ENCODE results near the gene USP13. TPM values are rescaled to one million over a fixed set of nuclear protein-coding genes. Genes with fewer than 3 reads are reported as not detected.
"Not testable (repeated sequence)": the region's sequence is repeated elsewhere in the genome, so short reads cannot be mapped to it uniquely, and the experiment has no call there.

USP13 gene
- total and polyA plus RNA-seq, 2 donors: 6.4 to 12.1 TPM

DNA sequence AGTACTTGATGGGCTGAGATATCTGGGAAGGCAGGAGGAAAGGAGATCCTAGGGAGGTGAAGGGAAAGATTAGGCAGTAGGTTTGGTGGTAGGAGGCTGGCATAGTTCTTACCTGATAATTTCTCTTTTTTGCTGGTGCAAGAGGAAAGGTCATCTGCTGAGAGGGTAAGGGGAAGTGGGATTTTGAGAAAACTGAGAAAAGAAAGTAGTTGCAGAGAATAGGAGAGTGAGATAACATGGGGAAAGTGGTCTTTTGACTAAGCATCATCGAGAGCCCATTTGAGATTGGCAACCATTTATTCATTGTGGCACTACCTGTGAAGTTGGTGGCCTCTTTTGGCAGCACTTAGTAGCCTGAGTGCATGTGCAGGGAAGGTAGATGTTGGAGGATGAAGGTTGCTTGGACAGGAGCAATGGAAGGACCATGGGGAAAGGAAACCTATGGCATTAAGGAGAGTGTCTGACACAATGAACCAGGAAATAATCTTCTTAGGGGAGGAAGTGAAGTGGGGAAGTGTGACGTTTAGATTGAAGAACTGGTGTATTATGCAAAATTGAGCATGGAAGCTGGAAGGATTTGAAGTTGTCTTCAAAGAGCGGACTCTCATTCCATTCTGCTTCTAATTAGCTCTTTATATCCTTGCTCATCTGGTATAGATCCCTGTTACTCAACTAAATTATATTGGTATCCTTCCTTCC lies 21.9 kb upstream of the USP13 start:
- DNase-seq (ENCODE audit: extremely low spot score): no peak
- no peak overlapping the region for H3K27ac ChIP-seq (ENCODE audit: low read depth)
- 78% methylated on average over 3 of the region's 3 CpGs for WGBS
- no peaks in the 10 kb centered on the region for H3K4me1 ChIP-seq (ENCODE audit: insufficient read depth)
- H3K4me3 ChIP-seq (ENCODE audit: low read depth, low read length): no peak overlapping the region
- H3K36me3 ChIP-seq (ENCODE audit: insufficient read depth): no peaks in the 10 kb centered on the region

GRCh38 chr3:179640469-179640868 lies 12.4 kb upstream of the USP13 start:
- no peak overlapping the region for H3K27ac ChIP-seq (ENCODE audit: low read depth)
- H3K4me3 ChIP-seq (ENCODE audit: low read depth, low read length): no peak overlapping the region
- H3K36me3 ChIP-seq (ENCODE audit: insufficient read depth): no peaks in the 10 kb centered on the region
- H3K4me1 ChIP-seq (ENCODE audit: insufficient read depth): no peaks in the 10 kb centered on the region
- no peak for DNase-seq (ENCODE audit: extremely low spot score)
- WGBS: 93% methylated on average over 1 of the region's 1 CpG

GRCh38 chr3:179642871-179643270 lies 10.0 kb upstream of the USP13 start:
- WGBS: 84% methylated on average over 3 of the region's 3 CpGs
- Histone ChIP-seq H3K27ac (ENCODE audit: low read depth) (no peak overlapping the region), H3K4me3 (ENCODE audit: low read depth, low read length) (no peak overlapping the region), H3K4me1 (ENCODE audit: insufficient read depth) (no peaks in the 10 kb centered on the region), H3K36me3 (ENCODE audit: insufficient read depth) (no peaks in the 10 kb centered on the region)
- DNase-seq (ENCODE audit: extremely low spot score): no peak

- DNase-seq (ENCODE audit: extremely low spot score); H3K27ac ChIP-seq (ENCODE audit: low read depth); H3K36me3 ChIP-seq (ENCODE audit: insufficient read depth); H3K4me1 ChIP-seq (ENCODE audit: insufficient read depth); H3K4me3 ChIP-seq (ENCODE audit: low read depth, low read length): not testable (repeated sequence)
- WGBS: 93% methylated on average over 8 of the region's 8 CpGs
These were observed 9.0 kb upstream of the USP13 start for GRCh38 chr3:179643837-179644236.

- Histone ChIP-seq H3K27ac (ENCODE audit: low read depth) (no peak overlapping the region), H3K4me3 (ENCODE audit: low read depth, low read length) (no peak overlapping the region), H3K4me1 (ENCODE audit: insufficient read depth) (no peaks in the 10 kb centered on the region), H3K36me3 (ENCODE audit: insufficient read depth) (no peaks in the 10 kb centered on the region)
- no peak for DNase-seq (ENCODE audit: extremely low spot score)
- WGBS: 84% methylated on average over 3 of the region's 3 CpGs
These were observed 6.7 kb upstream of the USP13 start for GRCh38 chr3:179646177-179646576.

GRCh38 chr3:179651687-179652446 lies 973 bp upstream of the USP13 start:
- Histone ChIP-seq H3K4me1 (ENCODE audit: insufficient read depth) (no peaks in the 10 kb centered on the region), H3K4me3 (ENCODE audit: low read depth, low read length) (peak overlapping the region; percentile 68), H3K27ac (ENCODE audit: low read depth) (no peak overlapping the region), H3K36me3 (ENCODE audit: insufficient read depth) (no peaks in the 10 kb centered on the region)
- no peak for DNase-seq (ENCODE audit: extremely low spot score)
- 49% methylated on average over 11 of the region's 11 CpGs for WGBS

DNA sequence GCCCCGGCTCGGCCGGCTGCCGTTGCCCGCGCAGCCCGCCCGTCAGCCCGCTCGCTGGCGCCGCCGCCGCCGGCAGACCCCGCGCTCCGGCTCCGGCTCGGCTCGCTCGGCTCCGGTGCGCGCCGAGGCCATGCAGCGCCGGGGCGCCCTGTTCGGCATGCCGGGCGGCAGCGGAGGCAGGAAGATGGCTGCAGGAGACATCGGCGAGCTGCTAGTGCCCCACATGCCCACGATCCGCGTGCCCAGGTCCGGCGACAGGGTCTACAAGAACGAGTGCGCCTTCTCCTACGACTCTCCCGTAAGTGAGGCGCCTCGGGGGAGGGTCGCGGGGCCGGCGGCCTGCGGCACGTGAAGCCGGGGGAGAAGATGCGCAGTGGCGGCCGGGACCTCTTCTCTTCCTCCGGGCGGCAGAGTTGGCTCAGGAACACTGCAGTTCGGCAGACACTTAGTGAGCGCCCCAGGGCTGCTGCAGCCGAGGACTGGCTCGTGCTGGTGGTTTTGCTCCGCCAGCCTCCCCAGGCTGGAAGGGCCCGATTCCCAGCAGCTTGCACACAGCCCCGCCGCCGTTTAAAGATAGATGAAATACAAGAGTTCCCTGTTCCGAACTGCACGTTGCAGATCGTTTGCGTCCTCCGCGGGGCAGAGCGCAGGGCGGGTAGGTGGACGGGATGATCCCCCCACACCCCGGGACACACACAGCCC lies 407 bp downstream of the USP13 start:
- no peaks in the 10 kb centered on the region for H3K36me3 ChIP-seq (ENCODE audit: insufficient read depth)
- no peaks in the 10 kb centered on the region for H3K4me1 ChIP-seq (ENCODE audit: insufficient read depth)
- H3K27ac ChIP-seq (ENCODE audit: low read depth): peak overlapping the region; percentile 89
- peak overlapping the region; percentile 68 for H3K4me3 ChIP-seq (ENCODE audit: low read depth, low read length)
- under 1% methylated on average over 77 of the region's 77 CpGs for WGBS
- peak; percentile 48 for DNase-seq (ENCODE audit: extremely low spot score)

DNA sequence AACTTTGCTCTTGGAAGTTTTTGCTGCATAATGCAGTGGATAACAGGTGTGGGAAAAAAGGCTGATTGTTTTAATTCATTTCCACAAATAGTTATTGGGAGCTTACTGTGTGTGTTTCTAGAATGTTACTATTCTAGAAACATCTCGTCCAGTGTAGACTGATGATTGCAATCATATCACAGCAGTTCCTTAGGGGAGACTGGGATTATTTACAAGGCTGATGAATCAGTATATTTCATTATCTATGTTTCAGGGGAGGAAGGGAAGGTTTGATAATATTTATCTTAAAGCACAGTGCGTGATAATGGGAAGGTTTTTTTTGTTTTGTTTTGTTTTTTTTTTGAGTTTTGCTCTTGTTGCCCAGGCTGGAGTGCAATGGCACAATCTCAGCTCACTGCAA lies 2.4 kb downstream of the USP13 start:
- H3K4me1 ChIP-seq (ENCODE audit: insufficient read depth): no peaks in the 10 kb centered on the region
- H3K36me3 ChIP-seq (ENCODE audit: insufficient read depth): no peaks in the 10 kb centered on the region
- H3K27ac ChIP-seq (ENCODE audit: low read depth): no peak overlapping the region
- WGBS: 90% methylated on average over 2 of the region's 2 CpGs
- no peak overlapping the region for H3K4me3 ChIP-seq (ENCODE audit: low read depth, low read length)
- DNase-seq (ENCODE audit: extremely low spot score): no peak

DNA sequence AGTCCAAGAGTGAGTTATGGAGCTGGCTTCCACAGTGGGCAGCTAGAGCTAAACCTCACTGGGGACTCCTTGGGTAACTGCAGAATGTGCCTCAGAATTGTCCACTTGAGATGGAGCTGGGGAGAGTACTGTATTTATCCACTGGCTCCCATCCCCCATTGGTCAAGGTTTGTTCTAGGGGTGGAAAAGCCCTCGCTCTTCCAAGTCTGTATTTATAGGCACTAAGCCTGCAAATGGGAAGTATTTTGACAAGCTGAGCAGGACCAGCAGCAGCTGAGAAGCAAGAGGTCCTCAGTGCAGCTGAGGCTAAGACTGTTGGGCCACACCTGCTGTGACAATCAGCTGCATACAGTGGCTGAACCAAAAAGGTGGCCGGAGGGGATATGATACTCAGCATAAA lies 5.8 kb downstream of the USP13 start:
- Histone ChIP-seq H3K27ac (ENCODE audit: low read depth) (no peak overlapping the region), H3K4me1 (ENCODE audit: insufficient read depth) (no peaks in the 10 kb centered on the region), H3K4me3 (ENCODE audit: low read depth, low read length) (no peak overlapping the region), H3K36me3 (ENCODE audit: insufficient read depth) (no peaks in the 10 kb centered on the region)
- WGBS: 75% methylated on average over 2 of the region's 2 CpGs
- no peak for DNase-seq (ENCODE audit: extremely low spot score)

DNA sequence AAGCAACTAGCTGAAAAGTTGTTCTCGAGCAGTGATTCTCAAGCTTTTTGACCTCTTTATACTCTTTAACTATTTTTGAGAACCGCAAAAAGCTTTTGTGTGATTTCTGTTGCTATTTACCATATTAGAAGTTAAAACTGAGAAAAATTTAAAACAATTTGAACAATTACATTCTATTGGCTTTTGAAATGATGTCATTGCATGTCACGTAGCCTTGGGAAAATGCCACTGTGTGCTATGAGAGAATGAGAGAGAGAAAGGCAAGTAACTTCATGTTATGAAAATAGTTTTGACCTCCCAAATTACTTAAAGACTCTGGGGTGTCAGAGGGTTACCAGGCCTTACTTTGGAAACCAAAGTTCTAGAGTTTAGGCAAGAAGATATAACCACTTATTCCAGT lies 8.0 kb downstream of the USP13 start:
- Histone ChIP-seq H3K4me3 (ENCODE audit: low read depth, low read length) (no peak overlapping the region), H3K27ac (ENCODE audit: low read depth) (no peak overlapping the region), H3K4me1 (ENCODE audit: insufficient read depth) (no peaks in the 10 kb centered on the region), H3K36me3 (ENCODE audit: insufficient read depth) (no peaks in the 10 kb centered on the region)
- DNase-seq (ENCODE audit: extremely low spot score): no peak
- 90% methylated on average over 3 of the region's 3 CpGs for WGBS

DNA sequence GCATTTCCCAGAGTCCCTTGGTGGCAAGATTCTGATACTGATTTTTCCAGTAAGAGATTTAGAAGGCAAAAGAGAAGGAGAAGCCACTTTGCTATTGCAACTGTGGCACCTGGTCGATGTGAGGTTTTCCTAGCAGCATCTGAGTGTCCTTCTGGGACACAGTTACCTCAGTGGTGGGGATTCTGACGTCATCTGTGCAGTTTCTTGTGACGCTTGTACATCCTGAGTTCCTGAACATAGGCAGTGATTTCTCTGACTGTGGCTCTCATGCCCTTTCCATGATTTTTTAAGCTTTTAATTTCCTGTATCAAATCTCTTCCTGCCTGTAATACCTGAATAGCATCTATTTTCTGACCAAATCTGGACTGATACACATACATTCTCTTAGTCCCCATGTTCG lies 8.9 kb downstream of the USP13 start:
- no peak overlapping the region for H3K4me3 ChIP-seq (ENCODE audit: low read depth, low read length)
- no peak overlapping the region for H3K27ac ChIP-seq (ENCODE audit: low read depth)
- no peaks in the 10 kb centered on the region for H3K4me1 ChIP-seq (ENCODE audit: insufficient read depth)
- DNase-seq (ENCODE audit: extremely low spot score): no peak
- 87% methylated on average over 4 of the region's 4 CpGs for WGBS
- no peaks in the 10 kb centered on the region for H3K36me3 ChIP-seq (ENCODE audit: insufficient read depth)

- H3K4me1 ChIP-seq (ENCODE audit: insufficient read depth): no peaks in the 10 kb centered on the region
- WGBS: 93% methylated on average over 1 of the region's 1 CpG
These were observed 10.3 kb downstream of the USP13 start for GRCh38 chr3:179663093-179663492.

GRCh38 chr3:179666030-179666429 lies 13.2 kb downstream of the USP13 start:
- no peak overlapping the region for H3K27ac ChIP-seq (ENCODE audit: low read depth)
- no peaks in the 10 kb centered on the region for H3K36me3 ChIP-seq (ENCODE audit: insufficient read depth)
- WGBS: 57% methylated on average over 1 of the region's 1 CpG
- H3K4me1 ChIP-seq (ENCODE audit: insufficient read depth): no peaks in the 10 kb centered on the region
- H3K4me3 ChIP-seq (ENCODE audit: low read depth, low read length): no peak overlapping the region
- DNase-seq (ENCODE audit: extremely low spot score): no peak

More at GRCh38 chr3:179663093-179663492, 10.3 kb downstream of the USP13 start:
- H3K27ac ChIP-seq (ENCODE audit: low read depth): no peak overlapping the region
- no peaks in the 10 kb centered on the region for H3K36me3 ChIP-seq (ENCODE audit: insufficient read depth)
- no peak for DNase-seq (ENCODE audit: extremely low spot score)
- H3K4me3 ChIP-seq (ENCODE audit: low read depth, low read length): no peak overlapping the region

Measured in urinary bladder (tissue), 4 donors.